HG03064 (cell line): Measurements from ENCODE around the gene SMIM44.
"Not testable (repeated sequence)": the region's sequence is repeated elsewhere in the genome, so short reads cannot be mapped to it uniquely, and the experiment has no call there.

ENCODE experiments used
- ATAC-seq: cut with Tn5 transposase; IDR thresholded peaks from one replicate; pipeline ENCODE4 v1.9.1; 2021; ENCODE audit warnings: low read depth; ENCODE audit not compliant: unreplicated experiment

Gene SMIM44

GRCh38 chr19:3459089-3459881 is 24.0 kb downstream of the SMIM44 start:
- ATAC-seq, result no peak

- ATAC-seq, result no peak
Observed at GRCh38 chr19:3458229-3459088, 24.8 kb downstream of the SMIM44 start.

- ATAC-seq, result no peak
Observed at GRCh38 chr19:3457528-3458228, 25.6 kb downstream of the SMIM44 start.

GRCh38 chr19:3456925-3457527 is 26.2 kb downstream of the SMIM44 start:
- ATAC-seq, result no peak

GRCh38 chr19:3455960-3456601 is 27.2 kb downstream of the SMIM44 start:
- no peak for ATAC-seq

GRCh38 chr19:3455393-3455955 is 27.8 kb downstream of the SMIM44 start:
- no peak for ATAC-seq

- ATAC-seq, result no peak
Observed at GRCh38 chr19:3454656-3455392, 28.4 kb downstream of the SMIM44 start.

- ATAC-seq, result no peak
Observed at GRCh38 chr19:3453840-3454239, 29.4 kb downstream of the SMIM44 start.

GRCh38 chr19:3452942-3453214 is 30.4 kb downstream of the SMIM44 start:
- not testable (repeated sequence) for ATAC-seq

GRCh38 chr19:3452171-3452941 is 30.9 kb downstream of the SMIM44 start:
- ATAC-seq, result no peak

- no peak for ATAC-seq
Observed at GRCh38 chr19:3451451-3451866, 31.8 kb downstream of the SMIM44 start.

DNA sequence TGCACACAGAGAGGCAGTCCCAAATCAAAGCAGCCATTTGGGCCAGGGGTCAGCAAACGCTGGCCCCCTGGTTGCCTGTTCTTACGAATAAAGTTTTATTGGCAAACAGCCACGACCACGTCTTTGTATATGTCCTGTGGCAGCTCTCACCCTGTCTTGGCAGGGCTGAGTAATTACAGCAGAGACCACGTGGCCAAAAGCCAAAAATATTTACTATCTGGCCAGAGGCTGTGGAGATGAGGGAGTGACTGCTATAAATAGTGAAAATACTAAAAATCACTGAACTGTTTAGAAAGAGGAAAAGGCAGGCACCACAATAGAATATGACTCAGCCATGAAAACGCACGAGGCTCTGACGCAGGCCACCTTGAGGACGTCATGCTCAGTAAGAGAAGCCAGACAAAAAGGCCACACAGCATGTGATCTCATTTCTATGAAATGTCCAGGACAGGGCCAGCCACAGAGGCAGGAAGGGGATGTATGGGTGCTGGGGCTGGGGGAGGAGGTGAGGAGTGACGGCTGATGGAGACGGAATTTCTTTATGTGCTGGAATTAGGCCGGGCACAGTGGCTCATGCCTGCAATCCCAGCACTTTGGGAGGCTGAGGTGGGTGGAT is 32.3 kb downstream of the SMIM44 start:
- ATAC-seq, result no peak

DNA sequence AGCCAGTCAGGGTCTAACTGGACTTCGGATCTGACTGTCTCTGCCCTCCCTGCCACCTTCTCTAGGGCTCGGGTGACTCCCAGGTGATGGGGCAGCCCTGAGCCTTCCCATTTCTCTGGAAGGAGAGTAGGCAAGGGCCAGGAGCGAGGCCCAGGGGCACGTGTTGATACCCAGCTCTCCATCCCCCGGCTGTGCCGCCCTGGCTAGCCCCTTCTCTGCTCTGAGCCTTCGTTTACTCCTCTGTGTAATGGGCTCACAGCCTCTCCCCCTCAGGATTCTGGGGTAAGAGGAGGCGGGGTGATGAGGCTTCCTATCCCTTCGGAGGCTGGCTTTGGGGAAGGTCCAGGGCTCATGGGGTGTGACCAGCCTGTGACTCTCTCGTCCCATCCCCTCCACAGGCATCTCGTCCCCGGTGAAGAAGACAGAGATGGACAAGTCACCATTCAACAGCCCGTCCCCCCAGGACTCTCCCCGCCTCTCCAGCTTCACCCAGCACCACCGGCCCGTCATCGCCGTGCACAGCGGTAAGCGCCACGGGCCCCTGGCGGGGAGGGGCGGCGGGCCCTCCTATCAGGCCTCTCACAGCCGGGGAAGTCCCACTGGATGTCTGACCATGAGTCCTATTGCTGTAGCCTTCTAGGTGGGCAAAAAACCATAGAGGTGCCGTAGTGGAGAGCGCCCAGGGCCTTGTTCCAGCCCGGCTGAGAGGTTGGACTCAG is 34.5 kb downstream of the SMIM44 start:
- ATAC-seq, result no peak

- ATAC-seq, result not testable (repeated sequence)
Observed at GRCh38 chr19:3446657-3447056, 36.6 kb downstream of the SMIM44 start.

- no peak for ATAC-seq
Observed at GRCh38 chr19:3444695-3445234, 38.5 kb downstream of the SMIM44 start.

- no peak for ATAC-seq
Observed at GRCh38 chr19:3443840-3444694, 39.2 kb downstream of the SMIM44 start.
